OCI-LY1 (cell line): ENCODE data around the gene GATA6.

Source experiments
- H2AFZ ChIP-seq: fragments of 200-600 bp; sonication (generic), shearing (Covaris generic); 2 replicates; pipeline ENCODE4 v1.6.0; 2014; ENCODE audit warnings: antibody characterized with exemption, mild to moderate bottlenecking, low read length
- H3F3A ChIP-seq: fragments of 200-600 bp; sonication (generic), shearing (Covaris generic); 2 replicates; pipeline ENCODE4 v1.6.0; 2014; ENCODE audit warnings: mild to moderate bottlenecking, antibody characterized with exemption, low read length, moderate library complexity; ENCODE audit not compliant: insufficient read depth
- H3K27ac ChIP-seq: fragments of 200-600 bp; sonication (generic); 2 replicates; pipeline ENCODE4 v1.5.1; 2014; ENCODE audit warnings: low read length, mixed run types, mild to moderate bottlenecking, low read depth; ENCODE audit not compliant: poor library complexity, severe bottlenecking
- H3K27me3 ChIP-seq: fragments of 200-600 bp; sonication (generic); 2 replicates; pipeline ENCODE4 v1.6.0; 2014; ENCODE audit warnings: antibody characterized with exemption, mild to moderate bottlenecking, low read length, moderate library complexity; ENCODE audit not compliant: insufficient read depth
- H3K36me3 ChIP-seq: fragments of 200-600 bp; sonication (generic); 2 replicates; pipeline ENCODE4 v1.6.1; 2014; ENCODE audit warnings: mild to moderate bottlenecking, antibody characterized with exemption, low read length, moderate library complexity, mixed read lengths; ENCODE audit not compliant: insufficient read depth
- H3K4me1 ChIP-seq: fragments of 200-600 bp; sonication (generic); 2 replicates; pipeline ENCODE4 v1.5.1; 2014; ENCODE audit warnings: mild to moderate bottlenecking, low read length, moderate library complexity; ENCODE audit not compliant: insufficient read depth, severe bottlenecking
- H3K4me2 ChIP-seq: fragments of 200-600 bp; sonication (generic), shearing (Covaris generic); 2 replicates; pipeline ENCODE4 v1.6.1; 2014; ENCODE audit warnings: low read length
- H3K4me3 ChIP-seq: fragments of 200-600 bp; sonication (generic); 2 replicates; pipeline ENCODE4 v1.5.1; 2014; ENCODE audit warnings: low read length, low read depth, mild to moderate bottlenecking, mixed read lengths; ENCODE audit not compliant: poor library complexity, severe bottlenecking
- H3K79me2 ChIP-seq: fragments of 200-600 bp; shearing (Covaris generic); 2 replicates; pipeline ENCODE4 v1.6.1; 2016; ENCODE audit warnings: mixed run types, low read length, mixed read lengths; ENCODE audit not compliant: insufficient read depth
- H3K9ac ChIP-seq: fragments of 200-600 bp; sonication (generic), shearing (Covaris generic); 2 replicates; pipeline ENCODE4 v1.6.1; 2014; ENCODE audit warnings: mild to moderate bottlenecking, low read length, mixed read lengths
- H3K9me2 ChIP-seq: fragments of 200-600 bp; sonication (generic), shearing (Covaris generic); 2 replicates; pipeline ENCODE4 v1.6.1; 2014; ENCODE audit warnings: low read depth, mild to moderate bottlenecking, low read length, mixed read lengths
- H3K9me3 ChIP-seq: fragments of 200-600 bp; shearing (Covaris generic); 2 replicates; pipeline ENCODE4 v1.6.1; 2014; ENCODE audit warnings: low read length, mixed read lengths
- H4K20me1 ChIP-seq: fragments of 200-600 bp; sonication (generic), shearing (Covaris generic); 2 replicates; pipeline ENCODE4 v1.6.0; 2016; ENCODE audit warnings: mild to moderate bottlenecking, low read length; ENCODE audit not compliant: insufficient read depth
- EZH2 ChIP-seq: fragments of 200-600 bp; sonication (generic), shearing (Covaris generic); IDR thresholded peaks from 2 replicates; pipeline ENCODE4 v1.8.0; 2017; ENCODE audit warnings: borderline replicate concordance, mixed run types, mild to moderate bottlenecking, antibody characterized with exemption, low read length, moderate library complexity, mixed read lengths
- TF ChIP-seq, protein P1 (sequence below): fragments of 200-600 bp; sonication (generic), shearing (Covaris generic); IDR thresholded peaks from 2 replicates; pipeline ENCODE4 v1.5.1; 2017; ENCODE audit warnings: mild to moderate bottlenecking, antibody characterized with exemption, low read length, moderate library complexity, mixed read lengths

The GATA6 gene

DNA sequence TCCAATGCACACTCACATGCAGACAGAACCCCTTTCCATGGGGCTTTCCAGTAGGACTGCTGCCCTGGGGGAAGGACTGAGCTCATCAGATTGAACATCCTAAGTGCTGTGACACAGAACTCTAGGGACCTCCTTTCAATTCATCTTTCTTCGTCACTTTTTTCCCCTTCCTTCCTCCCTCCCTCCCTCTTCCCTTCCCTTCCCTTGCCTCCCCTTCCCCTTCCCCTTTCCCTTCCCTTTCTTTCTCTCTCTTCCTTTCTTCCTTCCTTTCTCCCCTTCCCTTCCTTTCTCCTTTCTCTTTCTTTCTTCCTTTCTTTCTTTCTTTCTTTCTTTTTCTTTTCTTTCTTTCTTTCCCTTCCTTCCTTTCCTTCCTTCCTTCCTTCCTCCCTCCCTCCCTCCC lies 39.6 kb upstream of the GATA6 start:
- H3F3A ChIP-seq: no peaks in the 10 kb centered on the region
- H4K20me1 ChIP-seq: no peaks in the 10 kb centered on the region
- H3K27ac ChIP-seq: no peak overlapping the region
- H3K4me2 ChIP-seq: no peak overlapping the region
- H3K79me2 ChIP-seq: no peaks in the 10 kb centered on the region
- H3K4me1 ChIP-seq: no peaks in the 10 kb centered on the region
- no peaks in the 10 kb centered on the region for H3K9me2 ChIP-seq
- H2AFZ ChIP-seq: no peak overlapping the region
- TF ChIP-seq EZH2: no peak
- TF ChIP-seq, protein P1, sequence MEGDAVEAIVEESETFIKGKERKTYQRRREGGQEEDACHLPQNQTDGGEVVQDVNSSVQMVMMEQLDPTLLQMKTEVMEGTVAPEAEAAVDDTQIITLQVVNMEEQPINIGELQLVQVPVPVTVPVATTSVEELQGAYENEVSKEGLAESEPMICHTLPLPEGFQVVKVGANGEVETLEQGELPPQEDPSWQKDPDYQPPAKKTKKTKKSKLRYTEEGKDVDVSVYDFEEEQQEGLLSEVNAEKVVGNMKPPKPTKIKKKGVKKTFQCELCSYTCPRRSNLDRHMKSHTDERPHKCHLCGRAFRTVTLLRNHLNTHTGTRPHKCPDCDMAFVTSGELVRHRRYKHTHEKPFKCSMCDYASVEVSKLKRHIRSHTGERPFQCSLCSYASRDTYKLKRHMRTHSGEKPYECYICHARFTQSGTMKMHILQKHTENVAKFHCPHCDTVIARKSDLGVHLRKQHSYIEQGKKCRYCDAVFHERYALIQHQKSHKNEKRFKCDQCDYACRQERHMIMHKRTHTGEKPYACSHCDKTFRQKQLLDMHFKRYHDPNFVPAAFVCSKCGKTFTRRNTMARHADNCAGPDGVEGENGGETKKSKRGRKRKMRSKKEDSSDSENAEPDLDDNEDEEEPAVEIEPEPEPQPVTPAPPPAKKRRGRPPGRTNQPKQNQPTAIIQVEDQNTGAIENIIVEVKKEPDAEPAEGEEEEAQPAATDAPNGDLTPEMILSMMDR: no peak
- H3K27me3 ChIP-seq: 0 out of 2 replicates have a peak, but pooled peaks cover 3% of the 10 kb centered on the region
- no peak overlapping the region for H3K4me3 ChIP-seq
- no peaks in the 10 kb centered on the region for H3K9me3 ChIP-seq
- no peak overlapping the region for H3K9ac ChIP-seq
- H3K36me3 ChIP-seq: no peaks in the 10 kb centered on the region

DNA sequence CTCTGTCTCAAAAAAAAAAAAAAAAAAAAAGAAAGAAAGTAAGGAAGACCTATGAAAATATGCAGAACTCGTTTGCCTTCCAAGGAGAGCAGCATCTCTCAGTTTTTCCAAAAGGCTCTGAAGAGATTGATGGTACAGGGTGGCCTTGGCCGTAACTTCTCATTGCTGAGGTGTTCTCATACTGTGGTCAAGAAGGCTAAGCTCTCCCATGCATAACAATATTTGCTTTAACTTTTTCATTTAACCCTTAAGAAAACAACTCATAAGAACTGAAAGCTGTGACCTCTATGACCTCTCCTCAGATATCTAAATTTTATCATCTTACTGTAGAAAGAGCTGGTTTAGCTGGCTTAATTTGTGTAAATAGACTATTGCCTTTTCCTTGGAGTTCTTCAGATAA lies 37.1 kb upstream of the GATA6 start:
- no peaks in the 10 kb centered on the region for H3K9me3 ChIP-seq
- no peak overlapping the region for H3K9ac ChIP-seq
- H3K4me1 ChIP-seq: no peaks in the 10 kb centered on the region
- H3K27ac ChIP-seq: no peak overlapping the region
- no peak overlapping the region for H3K4me2 ChIP-seq
- no peaks in the 10 kb centered on the region for H3K36me3 ChIP-seq
- 0 out of 2 replicates have a peak, but pooled peaks cover 3% of the 10 kb centered on the region for H3K27me3 ChIP-seq
- H2AFZ ChIP-seq: no peak overlapping the region
- H3F3A ChIP-seq: no peaks in the 10 kb centered on the region
- no peaks in the 10 kb centered on the region for H4K20me1 ChIP-seq
- H3K79me2 ChIP-seq: no peaks in the 10 kb centered on the region
- no peaks in the 10 kb centered on the region for H3K9me2 ChIP-seq
- no peak overlapping the region for H3K4me3 ChIP-seq
- TF ChIP-seq EZH2: no peak
- TF ChIP-seq, protein P1: no peak

DNA sequence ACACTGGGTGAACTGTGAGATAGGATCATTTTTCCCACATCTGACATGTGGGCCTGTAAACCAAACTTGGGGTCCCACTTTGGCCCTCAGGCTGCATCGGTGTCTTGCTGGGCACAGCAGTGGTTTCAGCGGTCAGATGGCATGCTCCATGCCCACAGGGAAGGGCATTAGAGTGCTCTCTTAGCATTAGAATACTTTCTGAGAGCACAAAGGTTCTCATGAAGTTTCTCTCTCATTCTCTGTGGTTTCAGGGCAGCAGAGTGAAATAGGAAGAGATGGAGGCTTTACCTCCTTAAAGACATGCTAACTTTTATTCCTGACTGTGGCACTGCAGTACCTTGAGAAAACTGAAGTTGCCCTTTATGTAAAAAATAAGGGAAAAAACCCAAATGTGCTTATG lies 36.6 kb upstream of the GATA6 start:
- Histone ChIP-seq H3K4me2 (no peak overlapping the region), H3K36me3 (no peaks in the 10 kb centered on the region), H4K20me1 (no peaks in the 10 kb centered on the region), H3K4me3 (no peak overlapping the region), H2AFZ (no peak overlapping the region), H3K79me2 (no peaks in the 10 kb centered on the region), H3K9me2 (no peaks in the 10 kb centered on the region), H3F3A (no peaks in the 10 kb centered on the region), H3K4me1 (no peaks in the 10 kb centered on the region), H3K27me3 (0 out of 2 replicates have a peak, but pooled peaks cover 3% of the 10 kb centered on the region), H3K9ac (no peak overlapping the region), H3K9me3 (no peaks in the 10 kb centered on the region), H3K27ac (no peak overlapping the region)
- TF ChIP-seq, protein P1: no peak
- no peak for TF ChIP-seq EZH2
